VCaP (cell line): ENCODE results near the gene UMAD1.

Experiments used
- H3K27ac ChIP-seq: fragments of 450-650 bp; 2 replicates; pipeline ENCODE4 v1.5.1; 2017
- CTCF ChIP-seq: fragments of 450-650 bp; conservative IDR thresholded peaks from 2 replicates; pipeline ENCODE4 v1.5.1; 2017; ENCODE audit warnings: mild to moderate bottlenecking, moderate library complexity

The UMAD1 gene

GRCh38 chr7:7668706-7669105 is 28.2 kb downstream of the UMAD1 start:
- H3K27ac ChIP-seq: no peak overlapping the region
- TF ChIP-seq CTCF: no peak

DNA sequence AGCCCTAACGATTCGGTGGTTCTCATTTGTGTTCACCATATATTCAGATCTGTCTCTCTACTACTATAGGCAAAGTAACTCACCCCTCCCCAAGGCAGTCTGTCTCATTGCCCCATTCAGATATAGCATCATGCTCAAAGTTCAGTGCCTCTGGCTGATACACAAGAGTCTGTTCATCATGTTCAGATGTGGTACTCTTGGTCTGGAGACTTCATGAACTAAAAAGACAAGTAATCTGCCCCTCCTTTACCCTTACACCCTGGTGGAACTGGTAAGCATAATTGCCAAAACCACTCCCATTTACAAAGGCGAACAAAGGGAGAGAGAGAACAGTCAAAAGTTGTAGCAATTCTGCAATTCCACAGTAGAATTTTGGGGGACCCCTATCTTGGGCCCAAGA is 29.9 kb downstream of the UMAD1 start:
- TF ChIP-seq CTCF: no peak

GRCh38 chr7:7671361-7671760 is 30.8 kb downstream of the UMAD1 start:
- TF ChIP-seq CTCF: no peak
- no peak overlapping the region for H3K27ac ChIP-seq

More for the DNA sequence above, 29.9 kb downstream of the UMAD1 start:
- no peak overlapping the region for H3K27ac ChIP-seq

- no peak overlapping the region for H3K27ac ChIP-seq
- TF ChIP-seq CTCF: no peak
These were observed 32.1 kb downstream of the UMAD1 start for GRCh38 chr7:7672545-7673239.

DNA sequence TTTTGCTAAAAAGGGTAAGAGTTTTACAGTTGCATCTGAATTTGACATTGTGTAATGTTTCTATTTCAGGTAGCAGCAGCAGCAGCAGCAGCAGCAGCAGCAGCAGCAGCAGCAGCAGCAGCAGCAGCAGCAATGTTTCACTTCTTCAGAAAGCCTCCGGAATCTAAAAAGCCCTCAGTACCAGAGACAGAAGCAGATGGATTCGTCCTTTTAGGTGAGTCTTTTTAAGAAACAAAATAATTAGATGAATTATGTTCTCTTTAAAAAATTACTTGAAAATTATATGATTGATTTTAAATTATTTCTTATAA is 32.6 kb downstream of the UMAD1 start:
- no peak overlapping the region for H3K27ac ChIP-seq
- TF ChIP-seq CTCF: no peak

DNA sequence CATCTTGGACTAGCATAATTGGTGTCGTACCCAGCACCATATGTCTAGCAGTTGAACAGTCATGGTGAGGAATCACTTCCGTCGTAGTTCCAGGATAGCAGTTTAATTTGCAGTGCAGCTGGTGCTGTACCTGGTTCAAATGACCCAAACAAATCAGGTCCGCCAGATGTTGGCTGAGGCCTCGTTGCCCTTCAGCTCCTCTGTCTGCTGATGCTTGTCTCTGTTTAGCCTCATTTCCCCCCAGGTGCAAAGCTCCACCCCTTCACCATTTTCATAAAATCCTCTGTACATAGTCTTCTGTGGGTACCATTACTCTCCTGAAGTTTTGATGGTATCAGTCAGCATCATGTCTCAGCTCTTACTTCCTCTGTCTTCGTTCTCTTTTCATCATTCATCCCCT is 35.1 kb downstream of the UMAD1 start:
- no peak for TF ChIP-seq CTCF
- no peak overlapping the region for H3K27ac ChIP-seq

DNA sequence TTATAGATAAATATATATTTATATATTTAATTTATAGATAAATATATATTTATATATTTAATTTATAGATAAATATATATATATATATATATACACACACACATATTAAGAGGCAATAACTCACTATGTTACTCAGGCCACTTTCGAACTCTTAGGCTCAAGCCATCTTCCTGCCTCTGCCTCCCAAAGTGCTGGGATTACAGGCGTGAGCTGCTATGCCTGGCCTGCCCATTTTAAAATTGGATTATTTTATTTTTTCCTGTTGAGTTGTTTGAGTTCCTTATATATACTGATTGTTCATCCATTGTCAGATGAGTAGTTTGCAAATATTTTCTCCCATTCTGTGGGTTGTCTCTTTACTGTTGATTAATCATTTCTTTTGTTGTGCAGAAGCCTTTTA is 39.1 kb downstream of the UMAD1 start:
- peak overlapping the region; percentile 88 for H3K27ac ChIP-seq

DNA sequence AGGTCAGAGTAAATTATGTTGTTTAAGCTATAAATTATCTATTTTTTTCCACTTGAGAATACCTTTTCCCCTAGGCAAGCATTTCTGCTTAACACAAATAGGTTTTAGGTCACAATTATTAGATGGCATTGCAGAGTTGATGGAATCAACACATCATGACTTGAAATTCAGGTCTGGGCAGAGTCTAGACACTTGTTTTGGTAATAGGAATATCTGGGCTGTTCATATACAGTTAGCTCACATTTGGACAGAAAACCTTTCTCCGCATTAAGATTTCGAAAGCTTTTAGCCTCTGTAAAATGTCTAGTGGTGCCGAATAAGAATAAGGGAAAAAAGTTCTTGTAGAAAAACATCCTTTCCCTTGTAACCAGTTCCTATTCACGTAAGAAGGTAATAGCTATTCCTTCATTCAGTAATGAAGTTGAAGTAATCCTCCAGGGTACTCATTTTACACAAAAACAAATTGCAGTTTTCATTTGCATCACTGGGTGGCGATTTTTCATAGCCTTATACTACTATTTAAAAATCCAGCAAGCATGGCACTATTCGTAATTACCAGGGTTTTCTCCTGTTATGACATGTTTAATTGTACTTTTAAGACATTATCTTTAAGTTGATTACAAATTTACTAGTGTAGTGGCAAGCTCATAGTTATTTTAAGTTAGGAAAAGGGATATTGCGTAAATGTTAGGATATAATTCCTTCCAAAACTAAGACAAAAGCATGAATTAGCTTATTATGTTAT is 40.8 kb downstream of the UMAD1 start:
- H3K27ac ChIP-seq: peak overlapping the region; percentile 88
- TF ChIP-seq CTCF: peak; percentile 76
